ENCODE results near the gene PCNA. TPM values are rescaled to one million over a fixed set of nuclear protein-coding genes. Genes with fewer than 3 reads are reported as not detected.

The PCNA gene
- total RNA-seq, 1 experiment from 2014 or later: 273 TPM

GRCh38 chr20:5156675-5157448 is 37.1 kb upstream of the PCNA start:
- no TSS peak for BruUV-seq (replicated peaks)
- peaks cover 45% of the 10 kb centered on the region for H3K79me2 ChIP-seq (ENCODE audit: insufficient read depth, low read length)
- no peak overlapping the region for H3K9ac ChIP-seq (ENCODE audit: low read length)
- H3K4me1 ChIP-seq (ENCODE audit: control insufficient read depth in 1 of 2, insufficient read depth in 2 of 2, low read length in 2 of 2): peaks cover 28 to 73% of the 10 kb centered on the region in 2 experiments
- H3K9me2 ChIP-seq (ENCODE audit: insufficient read depth): no peaks in the 10 kb centered on the region
- intact Hi-C loops (cut with micrococcal nuclease): no loop called here
- ChIA-PET CTCF (no interaction called here), RAD21 (ENCODE audit: low non-redundant PET in 1 of 2, low total read pairs in 2 of 2, uncharacterized antibody in 2 of 2, unreplicated experiment in 2 of 2) (no interaction called here), POLR2A (interaction anchor here (1.2 kb wide), 1 partner anchor 31 kb away, joined by 4 read pairs; the partner anchor contains the start of gene CDS2)
- no peaks in the 10 kb centered on the region for H3K27me3 ChIP-seq (ENCODE audit: insufficient read depth, low read length)
- H3K27ac ChIP-seq (ENCODE audit: low read depth, low read length): no peak overlapping the region
- H3K4me2 ChIP-seq (ENCODE audit: low read length): peak overlapping the region; percentile 70
- H4K20me1 ChIP-seq (ENCODE audit: insufficient read depth): no peaks in the 10 kb centered on the region
- DNase-seq (ENCODE audit: low read depth, low spot score) (peak; percentile 60), ATAC-seq (peak; percentile 71)
- H2AFZ ChIP-seq (ENCODE audit: low read depth, low read length, poor library complexity, severe bottlenecking): no peak overlapping the region
- TF ChIP-seq SP1 (IDR thresholded peaks at IDR 0.05; ENCODE audit: low read depth): peak; percentile 81
- TF ChIP-seq CTCF (IDR thresholded peaks at IDR 0.05 in 2 of 3, conservative IDR thresholded peaks at IDR 0.05 in 1 of 3; ENCODE audit: borderline replicate concordance in 1 of 3, insufficient read depth in 1 of 3, low read depth in 2 of 3, low read length in 2 of 3): no peak
- TF ChIP-seq SIN3A (IDR thresholded peaks at IDR 0.05; ENCODE audit: low read depth): no peak
- no peak for TF ChIP-seq ELF1 (IDR thresholded peaks at IDR 0.05; ENCODE audit: borderline replicate concordance, low read depth)
- no peak for TF ChIP-seq REST (IDR thresholded peaks at IDR 0.05; ENCODE audit: low read depth)
- TF ChIP-seq JUND (IDR thresholded peaks at IDR 0.05): peak; percentile 77
- no peak for TF ChIP-seq CEBPB (IDR thresholded peaks at IDR 0.05; ENCODE audit: low read depth)
- TF ChIP-seq EGR1 (IDR thresholded peaks at IDR 0.05; ENCODE audit: low read depth): no peak
- peak; percentile 38; the same call in 1 of the 2 replicates for TF ChIP-seq CBX3 (IDR thresholded peaks at IDR 0.05; ENCODE audit: low read depth)
- TF ChIP-seq EZH2 (IDR thresholded peaks at IDR 0.05): no peak
- TF ChIP-seq FOSL1 (IDR thresholded peaks at IDR 0.05; ENCODE audit: low read depth): peak; percentile 67; the same call in 1 of the 2 replicates
- TF ChIP-seq YY1 (IDR thresholded peaks at IDR 0.05; ENCODE audit: extremely low read depth, insufficient replicate concordance, low read depth, low read length): no peak
- TF ChIP-seq SRF (IDR thresholded peaks at IDR 0.05; ENCODE audit: low read depth): no peak
- TF ChIP-seq RAD21 (IDR thresholded peaks at IDR 0.05; ENCODE audit: low read depth): no peak
- TF ChIP-seq MAX (IDR thresholded peaks at IDR 0.05): no peak
- no peak for TF ChIP-seq POLR2A (IDR thresholded peaks at IDR 0.05; ENCODE audit: borderline replicate concordance, extremely low read depth, insufficient read depth, insufficient read length)
- TF ChIP-seq ZNF274 (IDR thresholded peaks at IDR 0.05; ENCODE audit: low read depth, low read length): no peak
- H3K9me3 ChIP-seq (ENCODE audit: control insufficient read depth in 1 of 2, insufficient read depth in 1 of 2, low read depth in 1 of 2, low read length in 2 of 2): no peaks in the 10 kb centered on the region
- H3K4me3 ChIP-seq (replicated peaks in 1 of 2; ENCODE audit: low read depth in 1 of 2, low read length in 2 of 2): peak overlapping the region in 1 of 2 experiments; percentile 35; a peak in 3 of 4 replicates
- H3K36me3 ChIP-seq (ENCODE audit: control insufficient read depth in 1 of 2, insufficient read depth in 2 of 2, low read length in 2 of 2): no peaks in the 10 kb centered on the region
